ENCODE results near the gene PCNX1. TPM values are rescaled to one million over a fixed set of nuclear protein-coding genes. Genes with fewer than 3 reads are reported as not detected.
"Not testable (repeated sequence)": the region's sequence is repeated elsewhere in the genome, so short reads cannot be mapped to it uniquely, and the experiment has no call there.

Gene PCNX1
- 68.8 TPM for total RNA-seq (ENCODE audit: unreplicated experiment)
- long read RNA-seq, partial matches to known transcripts = 3 of 4 reads
- long read RNA-seq, other reads (novel, unspliced or antisense) = 1 of 4 reads

- Mint-ChIP-seq H3K27ac (ENCODE audit: unreplicated experiment) (no peak within 1 kb of the TSS), H3K27me3 (ENCODE audit: unreplicated experiment) (peaks cover 8% of the 10 kb centered on the region), H3K4me1 (ENCODE audit: unreplicated experiment) (peaks cover 27% of the 10 kb centered on the region), H3K36me3 (ENCODE audit: low read depth, unreplicated experiment) (peaks cover 12% of the 10 kb centered on the region), H3K9me3 (ENCODE audit: unreplicated experiment) (no peaks in the 10 kb centered on the region), H3K4me3 (ENCODE audit: unreplicated experiment) (peak within 1 kb of the TSS; percentile 87)
- TF ChIP-seq CTCF (IDR thresholded peaks at IDR 0.05; ENCODE audit: unreplicated experiment) = peak; percentile 64
- DNase-seq (ENCODE audit: low spot score) = peak; percentile 93
These were observed at the start of gene PCNX1 for GRCh38 chr14:70907176-70907995. Gene PCNX1 (plus strand): TSS chr14:70907459. CDS start chr14:70907851, 392 bp downstream.

GRCh38 chr14:70857496-70857890, 49.8 kb upstream of the PCNX1 start:
- TF ChIP-seq CTCF (IDR thresholded peaks at IDR 0.05; ENCODE audit: unreplicated experiment) = no peak
- H3K4me1 Mint-ChIP-seq (ENCODE audit: unreplicated experiment) = no peaks in the 10 kb centered on the region
- H3K9me3 Mint-ChIP-seq (ENCODE audit: unreplicated experiment) = no peaks in the 10 kb centered on the region
- no peak overlapping the region for H3K27ac Mint-ChIP-seq (ENCODE audit: unreplicated experiment)
- H3K27me3 Mint-ChIP-seq (ENCODE audit: unreplicated experiment) = peaks cover 2% of the 10 kb centered on the region
- DNase-seq (ENCODE audit: low spot score) = no peak
- no peaks in the 10 kb centered on the region for H3K36me3 Mint-ChIP-seq (ENCODE audit: low read depth, unreplicated experiment)
- no peak overlapping the region for H3K4me3 Mint-ChIP-seq (ENCODE audit: unreplicated experiment)

- no peaks in the 10 kb centered on the region for H3K4me1 Mint-ChIP-seq (ENCODE audit: unreplicated experiment)
- H3K27ac Mint-ChIP-seq (ENCODE audit: unreplicated experiment) = no peak overlapping the region
- H3K27me3 Mint-ChIP-seq (ENCODE audit: unreplicated experiment) = peaks cover 1% of the 10 kb centered on the region
- no peaks in the 10 kb centered on the region for H3K36me3 Mint-ChIP-seq (ENCODE audit: low read depth, unreplicated experiment)
- H3K4me3 Mint-ChIP-seq (ENCODE audit: unreplicated experiment) = no peak overlapping the region
- DNase-seq (ENCODE audit: low spot score) = no peak
- TF ChIP-seq CTCF (IDR thresholded peaks at IDR 0.05; ENCODE audit: unreplicated experiment) = no peak
- no peaks in the 10 kb centered on the region for H3K9me3 Mint-ChIP-seq (ENCODE audit: unreplicated experiment)
These were observed 48.6 kb upstream of the PCNX1 start for GRCh38 chr14:70858641-70859040.

DNA sequence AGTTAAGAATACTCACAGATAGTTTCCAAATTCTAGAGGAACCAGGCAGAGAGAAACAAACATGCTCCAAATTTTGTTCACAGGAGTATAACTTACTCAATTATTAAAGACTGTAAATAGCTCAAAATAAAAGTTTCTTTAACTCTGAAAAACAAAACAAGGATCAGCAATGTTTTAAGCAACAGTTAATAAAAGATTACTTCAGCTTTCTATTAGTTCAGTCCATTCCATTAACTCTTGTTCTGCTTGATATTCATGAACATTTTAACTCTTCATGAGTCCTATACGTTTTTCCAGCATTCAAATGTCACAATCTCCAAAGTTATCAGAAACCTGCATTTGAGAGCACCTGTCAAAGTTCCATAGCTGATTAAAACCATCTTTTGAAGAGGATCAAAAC, 40.3 kb upstream of the PCNX1 start:
- not testable (repeated sequence) for H3K4me1 Mint-ChIP-seq (ENCODE audit: unreplicated experiment); H3K27ac Mint-ChIP-seq (ENCODE audit: unreplicated experiment); H3K4me3 Mint-ChIP-seq (ENCODE audit: unreplicated experiment); H3K27me3 Mint-ChIP-seq (ENCODE audit: unreplicated experiment); DNase-seq (ENCODE audit: low spot score); H3K9me3 Mint-ChIP-seq (ENCODE audit: unreplicated experiment)
- H3K36me3 Mint-ChIP-seq (ENCODE audit: low read depth, unreplicated experiment) = peaks cover 14% of the 10 kb centered on the region

GRCh38 chr14:70871001-70871400, 36.3 kb upstream of the PCNX1 start:
- Mint-ChIP-seq H3K9me3 (ENCODE audit: unreplicated experiment) (no peaks in the 10 kb centered on the region), H3K36me3 (ENCODE audit: low read depth, unreplicated experiment) (peaks cover 14% of the 10 kb centered on the region), H3K4me3 (ENCODE audit: unreplicated experiment) (no peak overlapping the region), H3K27ac (ENCODE audit: unreplicated experiment) (no peak overlapping the region), H3K27me3 (ENCODE audit: unreplicated experiment) (peaks cover under 1% of the 10 kb centered on the region), H3K4me1 (ENCODE audit: unreplicated experiment) (no peaks in the 10 kb centered on the region)
- DNase-seq (ENCODE audit: low spot score) = no peak
- TF ChIP-seq CTCF (IDR thresholded peaks at IDR 0.05; ENCODE audit: unreplicated experiment) = no peak
